ENCODE data around the gene WDR5. TPM values are rescaled to one million over a fixed set of nuclear protein-coding genes. Genes with fewer than 3 reads are reported as not detected.

The WDR5 gene
- total RNA-seq, 4 donors from 2014 or later, result 16.4 to 32.7 (median 24.5) TPM

- peaks cover 0 to 5% of the 10 kb centered on the region in 2 donors for H3K27me3 ChIP-seq
- WGBS, 2 donors, result 86 to 90% methylated on average over 29 of the region's 29 CpGs
- peaks cover 0 to 32% (median 9%) of the 10 kb centered on the region in 4 donors for H3K4me1 ChIP-seq
- DNase-seq (ENCODE audit: low spot score in 2 of 2), result no peak
- no peak overlapping the region for H3K27ac ChIP-seq
- H3K36me3 ChIP-seq, result no peaks in the 10 kb centered on the region
- TF ChIP-seq CTCF (IDR thresholded peaks at IDR 0.05) (no peak), EP300 (IDR thresholded peaks at IDR 0.05) (no peak), POLR2A (IDR thresholded peaks at IDR 0.05) (no peak)
- no peaks in the 10 kb centered on the region for H3K9me3 ChIP-seq
- no peak overlapping the region for H3K4me3 ChIP-seq
These were observed 44.3 kb downstream of the WDR5 start for GRCh38 chr9:134179918-134180785.

- Histone ChIP-seq H3K36me3 (no peaks in the 10 kb centered on the region), H3K9me3 (no peaks in the 10 kb centered on the region), H3K27me3 (no peaks in the 10 kb centered on the region), H3K27ac (no peak overlapping the region), H3K4me1 (peaks cover 0 to 27% (median 4%) of the 10 kb centered on the region in 4 donors), H3K4me3 (no peak overlapping the region)
- TF ChIP-seq CTCF (IDR thresholded peaks at IDR 0.05) (no peak), POLR2A (IDR thresholded peaks at IDR 0.05) (no peak), EP300 (IDR thresholded peaks at IDR 0.05) (no peak)
- no peak for DNase-seq (ENCODE audit: low spot score in 2 of 2)
- 85 to 88% methylated on average over 16 to 19 of the region's 20 CpGs for WGBS, 2 donors
These were observed 45.1 kb downstream of the WDR5 start for GRCh38 chr9:134180786-134181647.

- 68 to 88% methylated on average over 6 to 8 of the region's 8 CpGs for WGBS, 2 donors
- Histone ChIP-seq H3K27ac (no peak overlapping the region), H3K9me3 (no peaks in the 10 kb centered on the region), H3K4me1 (peaks cover 0 to 27% (median 4%) of the 10 kb centered on the region in 4 donors), H3K4me3 (no peak overlapping the region), H3K27me3 (no peaks in the 10 kb centered on the region), H3K36me3 (no peaks in the 10 kb centered on the region)
- TF ChIP-seq CTCF (IDR thresholded peaks at IDR 0.05) (no peak), EP300 (IDR thresholded peaks at IDR 0.05) (no peak)
- no peak for DNase-seq (ENCODE audit: low spot score in 2 of 2)
These were observed 45.8 kb downstream of the WDR5 start for GRCh38 chr9:134181648-134182034.

GRCh38 chr9:134182554-134183085 lies 46.7 kb downstream of the WDR5 start:
- Histone ChIP-seq H3K27ac (no peak overlapping the region), H3K4me3 (no peak overlapping the region), H3K9me3 (no peaks in the 10 kb centered on the region), H3K4me1 (peaks cover 0 to 32% (median 6%) of the 10 kb centered on the region in 4 donors), H3K36me3 (no peaks in the 10 kb centered on the region), H3K27me3 (no peaks in the 10 kb centered on the region)
- DNase-seq (ENCODE audit: low spot score in 2 of 2), result peak in 1 of 2 donors; percentile 9
- TF ChIP-seq POLR2A (IDR thresholded peaks at IDR 0.05), result no peak
- TF ChIP-seq EP300 (IDR thresholded peaks at IDR 0.05), result no peak
- no peak for TF ChIP-seq CTCF (IDR thresholded peaks at IDR 0.05)
- 78 to 90% methylated on average over 4 of the region's 4 CpGs for WGBS, 2 donors
